ENCODE data around the gene DCAF7.

Gene DCAF7

GRCh38 chr17:63519116-63519881 lies 31.0 kb upstream of the DCAF7 start:
- Mint-ChIP-seq H3K36me3 (no peaks in the 10 kb centered on the region), H3K27me3 (peaks cover 12% of the 10 kb centered on the region), H3K27ac (no peak overlapping the region), H3K4me1 (peaks cover 8% of the 10 kb centered on the region), H3K4me3 (no peak overlapping the region), H3K9me3 (no peaks in the 10 kb centered on the region)

- Mint-ChIP-seq H3K9me3 (no peaks in the 10 kb centered on the region), H3K27me3 (peaks cover 14% of the 10 kb centered on the region), H3K4me3 (no peak overlapping the region), H3K36me3 (no peaks in the 10 kb centered on the region), H3K27ac (no peak overlapping the region), H3K4me1 (peaks cover 8% of the 10 kb centered on the region)
Measured at GRCh38 chr17:63519972-63520882, 30.1 kb upstream of the DCAF7 start.

GRCh38 chr17:63523253-63523855 lies 26.9 kb upstream of the DCAF7 start, which contains the start of gene KCNH6:
KCNH6 (plus strand) TSS chr17:63523358; CDS start chr17:63523414, 56 bp downstream.
- Mint-ChIP-seq H3K27ac (no peak within 1 kb of the TSS), H3K4me3 (peak within 1 kb of the TSS; percentile 32), H3K36me3 (no peaks in the 10 kb centered on the region), H3K9me3 (no peaks in the 10 kb centered on the region), H3K27me3 (peaks cover 14% of the 10 kb centered on the region), H3K4me1 (peaks cover 8% of the 10 kb centered on the region)

- Mint-ChIP-seq H3K4me1 (peaks cover 8% of the 10 kb centered on the region), H3K4me3 (peak overlapping the region; percentile 32), H3K36me3 (no peaks in the 10 kb centered on the region), H3K27ac (no peak overlapping the region), H3K27me3 (peaks cover 14% of the 10 kb centered on the region), H3K9me3 (no peaks in the 10 kb centered on the region)
Measured at GRCh38 chr17:63524051-63524450, 26.2 kb upstream of the DCAF7 start.

- H3K4me3 Mint-ChIP-seq = no peak overlapping the region
- peaks cover 14% of the 10 kb centered on the region for H3K27me3 Mint-ChIP-seq
- H3K27ac Mint-ChIP-seq = no peak overlapping the region
- H3K9me3 Mint-ChIP-seq = no peaks in the 10 kb centered on the region
- peaks cover 8% of the 10 kb centered on the region for H3K4me1 Mint-ChIP-seq
- no peaks in the 10 kb centered on the region for H3K36me3 Mint-ChIP-seq
Measured at GRCh38 chr17:63525190-63525946, 24.9 kb upstream of the DCAF7 start.

GRCh38 chr17:63526861-63527260 lies 23.4 kb upstream of the DCAF7 start:
- Mint-ChIP-seq H3K4me1 (peaks cover 8% of the 10 kb centered on the region), H3K27me3 (peaks cover 11% of the 10 kb centered on the region), H3K27ac (no peak overlapping the region), H3K4me3 (no peak overlapping the region), H3K36me3 (no peaks in the 10 kb centered on the region), H3K9me3 (no peaks in the 10 kb centered on the region)

GRCh38 chr17:63528183-63528582 lies 22.1 kb upstream of the DCAF7 start:
- Mint-ChIP-seq H3K4me3 (no peak overlapping the region), H3K27ac (no peak overlapping the region), H3K4me1 (peaks cover 8% of the 10 kb centered on the region), H3K36me3 (no peaks in the 10 kb centered on the region), H3K27me3 (peaks cover 11% of the 10 kb centered on the region), H3K9me3 (no peaks in the 10 kb centered on the region)

- H3K9me3 Mint-ChIP-seq = no peaks in the 10 kb centered on the region
- no peaks in the 10 kb centered on the region for H3K4me1 Mint-ChIP-seq
- H3K36me3 Mint-ChIP-seq = no peaks in the 10 kb centered on the region
- H3K27me3 Mint-ChIP-seq = peaks cover 4% of the 10 kb centered on the region
- no peak overlapping the region for H3K27ac Mint-ChIP-seq
- no peak overlapping the region for H3K4me3 Mint-ChIP-seq
Measured at GRCh38 chr17:63529711-63530556, 20.3 kb upstream of the DCAF7 start.

GRCh38 chr17:63530557-63531021 lies 19.7 kb upstream of the DCAF7 start:
- Mint-ChIP-seq H3K27ac (no peak overlapping the region), H3K4me3 (no peak overlapping the region), H3K9me3 (no peaks in the 10 kb centered on the region), H3K27me3 (peaks cover 2% of the 10 kb centered on the region), H3K36me3 (no peaks in the 10 kb centered on the region), H3K4me1 (no peaks in the 10 kb centered on the region)

- H3K4me3 Mint-ChIP-seq = no peak overlapping the region
- no peaks in the 10 kb centered on the region for H3K36me3 Mint-ChIP-seq
- no peak overlapping the region for H3K27ac Mint-ChIP-seq
- H3K27me3 Mint-ChIP-seq = peaks cover 5% of the 10 kb centered on the region
- no peaks in the 10 kb centered on the region for H3K9me3 Mint-ChIP-seq
- H3K4me1 Mint-ChIP-seq = no peaks in the 10 kb centered on the region
Measured at GRCh38 chr17:63531022-63531965, 19.0 kb upstream of the DCAF7 start.

GRCh38 chr17:63533433-63534077 lies 16.7 kb upstream of the DCAF7 start:
- peaks cover 9% of the 10 kb centered on the region for H3K27me3 Mint-ChIP-seq
- no peak overlapping the region for H3K4me3 Mint-ChIP-seq
- H3K27ac Mint-ChIP-seq = peak overlapping the region; percentile 61
- peaks cover 3% of the 10 kb centered on the region for H3K4me1 Mint-ChIP-seq
- no peaks in the 10 kb centered on the region for H3K9me3 Mint-ChIP-seq
- no peaks in the 10 kb centered on the region for H3K36me3 Mint-ChIP-seq

GRCh38 chr17:63534078-63534570 lies 16.2 kb upstream of the DCAF7 start:
- H3K9me3 Mint-ChIP-seq = no peaks in the 10 kb centered on the region
- H3K4me1 Mint-ChIP-seq = peaks cover 4% of the 10 kb centered on the region
- H3K36me3 Mint-ChIP-seq = no peaks in the 10 kb centered on the region
- peak overlapping the region; percentile 61 for H3K27ac Mint-ChIP-seq
- peaks cover 12% of the 10 kb centered on the region for H3K27me3 Mint-ChIP-seq
- H3K4me3 Mint-ChIP-seq = no peak overlapping the region

Measured in activated naive CD4-positive, alpha-beta T cell treated with anti-CD3 and anti-CD28 coated beads, Interleukin-2, amount 50 U/mL, for 24 hours (primary cell).